ENCODE data around the gene XKR3. TPM values are rescaled to one million over a fixed set of nuclear protein-coding genes. Genes with fewer than 3 reads are reported as not detected.

XKR3 gene
- total and polyA plus RNA-seq, 2 donors (not counting 1 experiment from before 2014, with no cell fraction given), result not detected

DNA sequence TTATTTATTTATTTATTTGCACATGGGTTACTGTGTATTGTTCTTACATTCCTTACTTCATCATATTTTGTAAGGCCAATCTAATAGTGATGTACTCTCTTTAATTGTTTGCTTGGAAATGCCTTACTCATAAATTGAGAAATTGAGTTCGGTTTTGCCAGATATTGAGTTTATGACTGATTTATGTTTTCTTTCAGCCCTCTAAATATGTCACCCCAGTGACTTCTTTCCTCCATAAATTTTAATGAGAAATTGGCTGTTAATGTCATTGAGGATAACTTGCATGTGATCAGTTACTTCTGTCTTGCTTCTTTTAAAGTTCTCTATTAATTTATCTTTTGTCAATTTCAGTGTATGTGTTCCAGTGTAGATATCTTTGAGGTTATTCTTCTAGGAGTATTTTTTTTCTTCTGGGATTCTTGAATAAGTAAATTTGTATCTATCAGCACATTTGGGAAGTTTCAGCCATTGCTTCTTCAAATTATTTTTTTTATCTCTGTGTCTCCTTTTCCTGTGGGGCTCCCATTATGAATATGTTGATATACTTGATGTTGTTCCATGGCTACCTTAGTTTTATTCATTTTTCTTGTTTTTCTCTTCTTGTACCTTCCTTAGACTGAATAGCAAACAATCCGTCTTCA is 47.8 kb downstream of the XKR3 start:
- Histone ChIP-seq H3K36me3 (replicated peaks in 1 of 2; ENCODE audit: control extremely low read depth in 1 of 2, control insufficient read depth in 1 of 2, extremely low read depth in 1 of 2, insufficient read depth in 2 of 2, low read length in 1 of 2) (no peaks in the 10 kb centered on the region), H3K4me3 (ENCODE audit: control extremely low read depth in 1 of 5, extremely low read depth in 1 of 5, insufficient read depth in 1 of 5, low read depth in 2 of 5, low read length in 4 of 5) (no peak overlapping the region), H3K27ac (ENCODE audit: low read length in 2 of 2) (no peak overlapping the region), H3K4me2 (replicated peaks; ENCODE audit: low read depth, low read length, poor library complexity, severe bottlenecking) (no peak overlapping the region), H3K27me3 (replicated peaks in 1 of 4; ENCODE audit: control extremely low read depth in 1 of 4, control insufficient read depth in 3 of 4, insufficient read depth in 4 of 4, low read length in 3 of 4) (no peaks in the 10 kb centered on the region), H3K9me3 (ENCODE audit: control extremely low read depth in 1 of 3, control insufficient read depth in 2 of 3, insufficient read depth in 1 of 3, low read length in 2 of 3) (peaks cover 0 to 8% (median 0%) of the 10 kb centered on the region in 3 donors), H3K4me1 (ENCODE audit: control insufficient read depth in 2 of 2, insufficient read depth in 2 of 2, low read length in 2 of 2) (no peaks in the 10 kb centered on the region), H3K9ac (ENCODE audit: low read length) (no peak overlapping the region), H4K20me1 (ENCODE audit: control insufficient read depth, insufficient read depth, low read length, poor library complexity, severe bottlenecking) (no peaks in the 10 kb centered on the region), H2AFZ (ENCODE audit: insufficient read depth, low read depth, low read length, poor library complexity, severe bottlenecking) (no peak overlapping the region), H3K79me2 (ENCODE audit: control insufficient read depth, insufficient read depth, low read length) (no peaks in the 10 kb centered on the region)
- Mint-ChIP-seq H3K4me3 (no peak overlapping the region), H3K27me3 (no peaks in the 10 kb centered on the region), H3K4me1 (no peaks in the 10 kb centered on the region), H3K9me3 (ENCODE audit: insufficient read depth) (peaks cover 4% of the 10 kb centered on the region), H3K27ac (no peak overlapping the region)
- POLR2A ChIA-PET, result no interaction called here
- no peak for DNase-seq
- CTCF ChIA-PET, result no interaction called here
- no peak for ATAC-seq (ENCODE audit: low read depth)
- no peak for TF ChIP-seq EZH2 (IDR thresholded peaks at IDR 0.05; ENCODE audit: borderline replicate concordance, insufficient read depth, low read depth, low read length, poor library complexity, severe bottlenecking)
- TF ChIP-seq, protein P1, sequence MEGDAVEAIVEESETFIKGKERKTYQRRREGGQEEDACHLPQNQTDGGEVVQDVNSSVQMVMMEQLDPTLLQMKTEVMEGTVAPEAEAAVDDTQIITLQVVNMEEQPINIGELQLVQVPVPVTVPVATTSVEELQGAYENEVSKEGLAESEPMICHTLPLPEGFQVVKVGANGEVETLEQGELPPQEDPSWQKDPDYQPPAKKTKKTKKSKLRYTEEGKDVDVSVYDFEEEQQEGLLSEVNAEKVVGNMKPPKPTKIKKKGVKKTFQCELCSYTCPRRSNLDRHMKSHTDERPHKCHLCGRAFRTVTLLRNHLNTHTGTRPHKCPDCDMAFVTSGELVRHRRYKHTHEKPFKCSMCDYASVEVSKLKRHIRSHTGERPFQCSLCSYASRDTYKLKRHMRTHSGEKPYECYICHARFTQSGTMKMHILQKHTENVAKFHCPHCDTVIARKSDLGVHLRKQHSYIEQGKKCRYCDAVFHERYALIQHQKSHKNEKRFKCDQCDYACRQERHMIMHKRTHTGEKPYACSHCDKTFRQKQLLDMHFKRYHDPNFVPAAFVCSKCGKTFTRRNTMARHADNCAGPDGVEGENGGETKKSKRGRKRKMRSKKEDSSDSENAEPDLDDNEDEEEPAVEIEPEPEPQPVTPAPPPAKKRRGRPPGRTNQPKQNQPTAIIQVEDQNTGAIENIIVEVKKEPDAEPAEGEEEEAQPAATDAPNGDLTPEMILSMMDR (IDR thresholded peaks at IDR 0.05), result no peak
- WGBS (ENCODE audit: insufficient coverage), result no CpG with 5 or more reads among the region's 2 CpGs
- intact Hi-C loops (cut with micrococcal nuclease), result no loop called here

DNA sequence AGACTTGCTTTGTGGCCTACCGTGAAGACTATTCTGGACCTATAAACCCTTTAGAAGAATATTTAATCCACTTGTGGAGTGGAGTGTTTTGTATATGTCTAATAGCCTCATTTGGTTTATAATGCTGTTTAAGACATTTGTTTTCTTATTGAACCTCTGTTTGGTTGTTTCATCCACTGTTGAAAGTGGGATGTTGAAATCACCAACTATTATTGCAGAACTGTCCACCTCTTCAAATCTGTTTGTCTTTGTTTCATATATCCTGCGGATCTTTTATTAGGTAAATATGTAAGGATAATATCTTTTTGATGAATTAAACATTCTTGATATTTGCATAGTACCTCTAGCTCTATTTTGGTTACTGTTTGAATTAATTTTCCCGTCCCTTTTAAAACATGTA is 49.1 kb downstream of the XKR3 start:
- Mint-ChIP-seq H3K4me1 (no peaks in the 10 kb centered on the region), H3K27ac (no peak overlapping the region), H3K4me3 (no peak overlapping the region), H3K27me3 (no peaks in the 10 kb centered on the region), H3K9me3 (ENCODE audit: insufficient read depth) (peaks cover 4% of the 10 kb centered on the region)
- Histone ChIP-seq H2AFZ (ENCODE audit: insufficient read depth, low read depth, low read length, poor library complexity, severe bottlenecking) (no peak overlapping the region), H3K36me3 (replicated peaks in 1 of 2; ENCODE audit: control extremely low read depth in 1 of 2, control insufficient read depth in 1 of 2, extremely low read depth in 1 of 2, insufficient read depth in 2 of 2, low read length in 1 of 2) (no peaks in the 10 kb centered on the region), H3K79me2 (ENCODE audit: control insufficient read depth, insufficient read depth, low read length) (no peaks in the 10 kb centered on the region), H3K27me3 (replicated peaks in 1 of 4; ENCODE audit: control extremely low read depth in 1 of 4, control insufficient read depth in 3 of 4, insufficient read depth in 4 of 4, low read length in 3 of 4) (no peaks in the 10 kb centered on the region), H3K4me2 (replicated peaks; ENCODE audit: low read depth, low read length, poor library complexity, severe bottlenecking) (no peak overlapping the region), H3K4me3 (ENCODE audit: control extremely low read depth in 1 of 5, extremely low read depth in 1 of 5, insufficient read depth in 1 of 5, low read depth in 2 of 5, low read length in 4 of 5) (no peak overlapping the region), H3K4me1 (ENCODE audit: control insufficient read depth in 2 of 2, insufficient read depth in 2 of 2, low read length in 2 of 2) (no peaks in the 10 kb centered on the region), H3K9me3 (ENCODE audit: control extremely low read depth in 1 of 3, control insufficient read depth in 2 of 3, insufficient read depth in 1 of 3, low read length in 2 of 3) (peaks cover 0 to 10% (median 0%) of the 10 kb centered on the region in 3 donors), H3K9ac (ENCODE audit: low read length) (no peak overlapping the region), H3K27ac (ENCODE audit: low read length in 2 of 2) (no peak overlapping the region), H4K20me1 (ENCODE audit: control insufficient read depth, insufficient read depth, low read length, poor library complexity, severe bottlenecking) (no peaks in the 10 kb centered on the region)
- POLR2A ChIA-PET, result no interaction called here
- ATAC-seq (ENCODE audit: low read depth), result no peak
- CTCF ChIA-PET, result no interaction called here
- intact Hi-C loops (cut with micrococcal nuclease), result no loop called here
- TF ChIP-seq, protein P1 (IDR thresholded peaks at IDR 0.05), result no peak
- no peak for TF ChIP-seq EZH2 (IDR thresholded peaks at IDR 0.05; ENCODE audit: borderline replicate concordance, insufficient read depth, low read depth, low read length, poor library complexity, severe bottlenecking)
- WGBS (ENCODE audit: insufficient coverage), result no CpG with 5 or more reads among the region's 3 CpGs
- DNase-seq, result no peak

Measured in B cell (primary cell).